ENCODE measurements around the gene MFSD11. TPM values are rescaled to one million over a fixed set of nuclear protein-coding genes. Genes with fewer than 3 reads are reported as not detected.

MFSD11 gene
- total RNA-seq, 1 experiment from 2014 or later = 40.4 TPM

DNA sequence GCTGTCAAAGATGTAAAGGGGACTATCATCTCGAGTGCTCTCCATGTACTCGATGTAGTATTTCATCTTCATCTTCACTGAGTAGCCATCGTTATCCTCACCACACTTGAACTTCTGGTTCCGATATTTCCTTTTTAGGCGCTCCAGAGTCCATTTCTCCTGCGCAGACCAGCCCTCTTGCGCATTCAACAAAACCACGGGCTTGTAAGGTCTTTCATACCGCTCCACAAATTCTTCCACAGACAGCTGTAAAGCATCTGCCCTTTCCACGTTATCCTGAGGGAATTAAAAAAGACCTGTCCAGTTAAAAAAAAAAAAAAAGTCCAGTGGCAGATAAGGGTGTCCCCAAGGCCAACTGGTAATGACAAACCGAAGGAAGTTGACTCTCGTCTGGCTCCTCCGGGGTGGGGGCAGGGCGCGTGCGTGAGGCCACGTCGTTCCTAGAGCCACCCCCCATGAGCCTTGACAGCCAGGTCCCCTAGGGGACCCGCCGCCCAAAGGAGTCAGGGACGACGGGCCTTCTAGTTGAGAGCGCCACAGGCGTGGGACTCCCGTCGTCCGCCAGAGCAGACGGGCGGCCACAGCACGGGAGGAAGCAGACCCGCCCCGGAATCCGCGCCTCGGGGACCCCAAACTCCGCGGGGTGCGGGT, 12.2 kb upstream of the MFSD11 start:
- Mint-ChIP-seq H3K27ac (ENCODE audit: unreplicated experiment) (peak overlapping the region; percentile 84), H3K27me3 (ENCODE audit: insufficient read depth, unreplicated experiment) (no peaks in the 10 kb centered on the region), H3K36me3 (ENCODE audit: insufficient read depth, unreplicated experiment) (peaks cover 92% of the 10 kb centered on the region), H3K4me1 (ENCODE audit: low read depth, unreplicated experiment) (no peaks in the 10 kb centered on the region), H3K9me3 (ENCODE audit: unreplicated experiment) (no peaks in the 10 kb centered on the region), H3K4me3 (ENCODE audit: unreplicated experiment) (peak overlapping the region; percentile 90)
- CTCF ChIA-PET = interaction anchor here (0.6 to 1.0 kb wide), 2 partner anchors 44 to 372 kb away, joined by 3 to 4 read pairs; no protein-coding TSS in a partner anchor
- peaks cover 7% of the 10 kb centered on the region; the same call in 1 of the 2 replicates for H3K4me1 ChIP-seq
- peak overlapping the region; percentile 85 for H3K4me3 ChIP-seq (ENCODE audit: low read depth, low read length)
- no peaks in the 10 kb centered on the region for H3K27me3 ChIP-seq (replicated peaks; ENCODE audit: control insufficient read depth, insufficient read depth, low read length)
- POLR2A ChIA-PET = no interaction called here
- BruUV-seq (replicated peaks) = no TSS peak
- no peak for TF ChIP-seq CTCF (IDR thresholded peaks at IDR 0.05; ENCODE audit: insufficient read depth in 1 of 2, low read depth in 1 of 2, low read length in 1 of 2, severe bottlenecking in 1 of 2, unreplicated experiment in 1 of 2)
- peak; percentile 74 to 79 for DNase-seq
- H3K36me3 ChIP-seq (ENCODE audit: control insufficient read depth, insufficient read depth, low read length) = peaks cover 3% of the 10 kb centered on the region
- no peaks in the 10 kb centered on the region for H3K9me3 ChIP-seq
- intact Hi-C loops (cut with micrococcal nuclease; ENCODE audit: unreplicated experiment) = loop anchor here (1.0 kb wide), 1 partner anchor 342 kb away; no protein-coding TSS in a partner anchor

GRCh38 chr17:76726231-76726775, 11.6 kb upstream of the MFSD11 start, which contains the start of gene JMJD6:
TSS of gene JMJD6 (minus strand) at chr17:76726606. CDS start at chr17:76726475, 131 bp downstream.
- Mint-ChIP-seq H3K36me3 (ENCODE audit: insufficient read depth, unreplicated experiment) (peaks cover 92% of the 10 kb centered on the region), H3K9me3 (ENCODE audit: unreplicated experiment) (no peaks in the 10 kb centered on the region), H3K4me1 (ENCODE audit: low read depth, unreplicated experiment) (no peaks in the 10 kb centered on the region), H3K27me3 (ENCODE audit: insufficient read depth, unreplicated experiment) (no peaks in the 10 kb centered on the region), H3K27ac (ENCODE audit: unreplicated experiment) (peak within 1 kb of the TSS; percentile 84), H3K4me3 (ENCODE audit: unreplicated experiment) (peak within 1 kb of the TSS; percentile 90)
- ChIA-PET CTCF (interaction anchor here (0.6 to 1.0 kb wide), 4 partner anchors 45 to 373 kb away, joined by 3 to 4 read pairs (median 3); no protein-coding TSS in a partner anchor), POLR2A (interaction anchor here (0.6 kb wide), 1 partner anchor 55 kb away, joined by 3 read pairs; no protein-coding TSS in a partner anchor)
- peak; percentile 98 for DNase-seq
- TF ChIP-seq CTCF (IDR thresholded peaks at IDR 0.05; ENCODE audit: insufficient read depth in 1 of 2, low read depth in 1 of 2, low read length in 1 of 2, severe bottlenecking in 1 of 2, unreplicated experiment in 1 of 2) = no peak
- TSS peak; percentile 77 for BruUV-seq (replicated peaks)
- Histone ChIP-seq H3K36me3 (ENCODE audit: control insufficient read depth, insufficient read depth, low read length) (peaks cover 3% of the 10 kb centered on the region), H3K4me3 (ENCODE audit: low read depth, low read length) (peak within 1 kb of the TSS; percentile 85), H3K27me3 (replicated peaks; ENCODE audit: control insufficient read depth, insufficient read depth, low read length) (no peaks in the 10 kb centered on the region), H3K4me1 (peaks cover 7% of the 10 kb centered on the region; the same call in 1 of the 2 replicates), H3K9me3 (no peaks in the 10 kb centered on the region)
- intact Hi-C loops (cut with micrococcal nuclease; ENCODE audit: unreplicated experiment) = loop anchor here (1.0 kb wide), 1 partner anchor 341 kb away; no protein-coding TSS in a partner anchor
